HTERT RPE-1 (cell line): ENCODE data around the gene FCHSD1.
"Not testable (repeated sequence)": the region's sequence is repeated elsewhere in the genome, so short reads cannot be mapped to it uniquely, and the experiment has no call there.

Experiments
- in situ Hi-C: fragments of 300-500 bp; cut with MboI; formaldehyde crosslinking; loops from 4 replicates; pipeline ENCODE4 v1.14.3; 2020; ENCODE audit warnings: low sequenced_read_pairs

Gene FCHSD1

GRCh38 chr5:141618030-141618803 lies 33.0 kb downstream of the FCHSD1 start:
- in situ Hi-C loops = no loop called here

- in situ Hi-C loops = no loop called here
Measured at GRCh38 chr5:141617682-141618029, 33.6 kb downstream of the FCHSD1 start.

GRCh38 chr5:141617128-141617527 lies 34.1 kb downstream of the FCHSD1 start:
- in situ Hi-C loops = no loop called here

- in situ Hi-C loops = no loop called here
Measured at GRCh38 chr5:141615991-141616720, 35.1 kb downstream of the FCHSD1 start.

GRCh38 chr5:141613344-141613743 lies 37.9 kb downstream of the FCHSD1 start:
- in situ Hi-C loops = no loop called here

- in situ Hi-C loops = no loop called here
Measured at GRCh38 chr5:141611289-141611688, 39.9 kb downstream of the FCHSD1 start.

- in situ Hi-C loops = not testable (repeated sequence)
Measured at GRCh38 chr5:141609921-141610320, 41.3 kb downstream of the FCHSD1 start.

GRCh38 chr5:141609044-141609443 lies 42.2 kb downstream of the FCHSD1 start:
- in situ Hi-C loops = no loop called here

- in situ Hi-C loops = no loop called here
Measured at GRCh38 chr5:141608557-141608956, 42.7 kb downstream of the FCHSD1 start.

- in situ Hi-C loops = no loop called here
Measured at GRCh38 chr5:141608046-141608445, 43.2 kb downstream of the FCHSD1 start.

- in situ Hi-C loops = no loop called here
Measured at GRCh38 chr5:141605523-141606277, 45.5 kb downstream of the FCHSD1 start.

- in situ Hi-C loops = no loop called here
Measured at GRCh38 chr5:141603923-141604717, 47.1 kb downstream of the FCHSD1 start.

- in situ Hi-C loops = no loop called here
Measured at GRCh38 chr5:141602606-141603005, 48.6 kb downstream of the FCHSD1 start.

- in situ Hi-C loops = no loop called here
Measured at GRCh38 chr5:141598391-141599345, 52.5 kb downstream of the FCHSD1 start.

GRCh38 chr5:141597814-141598213 lies 53.4 kb downstream of the FCHSD1 start:
- in situ Hi-C loops = no loop called here

GRCh38 chr5:141597394-141597793 lies 53.8 kb downstream of the FCHSD1 start:
- in situ Hi-C loops = no loop called here

GRCh38 chr5:141596867-141597266 lies 54.4 kb downstream of the FCHSD1 start:
- in situ Hi-C loops = no loop called here

- in situ Hi-C loops = no loop called here
Measured at GRCh38 chr5:141590127-141590526, 61.1 kb downstream of the FCHSD1 start.
